K562 (cell line): ENCODE measurements around the gene NOTCH1. TPM values are rescaled to one million over a fixed set of nuclear protein-coding genes. Genes with fewer than 3 reads are reported as not detected.

Source experiments
- C11orf30 ChIP-seq: fragments of 450-650 bp; IDR thresholded peaks from 2 replicates; pipeline ENCODE4 v1.6.1; 2016; ENCODE audit warnings: low read depth, mild to moderate bottlenecking
- CBFA2T3 ChIP-seq: fragments of 450-650 bp; IDR thresholded peaks from 2 replicates; pipeline ENCODE4 v1.6.1; 2017
- CREM ChIP-seq: IDR thresholded peaks from 2 replicates; pipeline ENCODE4 v1.6.1; 2014; ENCODE audit warnings: antibody characterized with exemption, low read depth
- ESRRA ChIP-seq: fragments of 450-650 bp; IDR thresholded peaks from 2 replicates; pipeline ENCODE4 v1.6.1; 2014; ENCODE audit warnings: low read depth, mild to moderate bottlenecking, moderate library complexity, borderline replicate concordance
- FOSL1 ChIP-seq: fragments of 200-800 bp; sonication (Bioruptor generic); conservative IDR thresholded peaks from 2 replicates; pipeline ENCODE4 v1.6.1; 2016; ENCODE audit warnings: missing genetic modification characterization, missing compliant biosample characterization
- HIVEP1 ChIP-seq: fragments of 250-450 bp; sonication (Bioruptor Pico); IDR thresholded peaks from 2 replicates; pipeline ENCODE4 v1.4.0; 2020; ENCODE audit warnings: mild to moderate bottlenecking
- HMG20B ChIP-seq: fragments of 250-450 bp; sonication (Bioruptor Pico); IDR thresholded peaks from 2 replicates; pipeline ENCODE4 v1.5.0; 2021; ENCODE audit warnings: mild to moderate bottlenecking
- HMGXB4 ChIP-seq: sonication (generic); formaldehyde crosslinking; IDR thresholded peaks from 2 replicates; pipeline ENCODE4 v1.8.1; 2023; ENCODE audit warnings: mild to moderate bottlenecking, missing genetic modification reagents
- MYBL2 ChIP-seq, 2 experiments: fragments of 450-650 bp in 1 of 2; sonication (generic) in 1 of 2; formaldehyde crosslinking in 1 of 2; IDR thresholded peaks; 2 replicates each; pipeline versions ENCODE4 v1.6.1 to v1.8.1; 2017 to 2022; ENCODE audit warnings: borderline replicate concordance in 1 of 2, inconsistent platforms in 1 of 2, low read depth in 1 of 2, mild to moderate bottlenecking in 1 of 2, missing genetic modification reagents in 1 of 2, moderate library complexity in 1 of 2
- NR3C1 ChIP-seq: sonication (generic); formaldehyde crosslinking; IDR thresholded peaks from 2 replicates; pipeline ENCODE4 v1.8.1; 2022; ENCODE audit warnings: missing genetic modification reagents
- POLR2AphosphoS5 ChIP-seq: IDR thresholded peaks from 2 replicates; pipeline ENCODE4 v1.6.1; 2011; ENCODE audit warnings: mild to moderate bottlenecking, low read depth, low read length, moderate library complexity; ENCODE audit not compliant: control insufficient read depth, insufficient read depth
- POLR2B ChIP-seq: fragments of 450-650 bp; IDR thresholded peaks from 2 replicates; pipeline ENCODE4 v1.6.1; 2018; ENCODE audit warnings: low read depth; ENCODE audit not compliant: partially characterized antibody
- PTBP1 ChIP-seq: fragments of 200-400 bp; formaldehyde crosslinking; IDR thresholded peaks from 2 replicates; pipeline ENCODE4 v1.6.1; 2017; ENCODE audit warnings: low read depth, low read length
- RAD21 ChIP-seq, 2 experiments: fragments of 250-450 bp in 1 of 2; fragments of 450-650 bp in 1 of 2; sonication (Bioruptor Pico) in 1 of 2; formaldehyde crosslinking in 1 of 2; IDR thresholded peaks in 1 of 2; conservative IDR thresholded peaks in 1 of 2; 2 replicates each; pipeline versions ENCODE4 v1.4.0 to v1.8.0; 2020 to 2022; ENCODE audit warnings: mild to moderate bottlenecking in 2 of 2, moderate library complexity in 1 of 2
- SMARCC2 ChIP-seq: fragments of 450-650 bp; IDR thresholded peaks from 2 replicates; pipeline ENCODE4 v1.6.1; 2017; ENCODE audit warnings: antibody characterized with exemption, moderate library complexity, mild to moderate bottlenecking, low read depth
- SP2 ChIP-seq: IDR thresholded peaks from 2 replicates; pipeline ENCODE4 v1.6.1; 2011; ENCODE audit warnings: mild to moderate bottlenecking, low read depth, low read length, moderate library complexity; ENCODE audit not compliant: poor library complexity, severe bottlenecking; ENCODE audit errors: extremely low read depth
- THAP7 ChIP-seq: fragments of 250-450 bp; sonication (Bioruptor Pico); IDR thresholded peaks from 2 replicates; pipeline ENCODE4 v1.5.0; 2021
- UBTF ChIP-seq, 2 experiments: IDR thresholded peaks; 2 replicates each; pipeline ENCODE4 v1.6.1; 2012; ENCODE audit warnings: improper control_type of control experiment in 2 of 2, low read depth in 2 of 2, low read length in 2 of 2, borderline replicate concordance in 1 of 2
- ZBTB2 ChIP-seq: fragments of 450-650 bp; IDR thresholded peaks from 2 replicates; pipeline ENCODE4 v1.6.1; 2016; ENCODE audit warnings: antibody characterized with exemption
- ZNF224 ChIP-seq: sonication (generic); formaldehyde crosslinking; IDR thresholded peaks from 2 replicates; pipeline ENCODE4 v1.8.0; 2022; ENCODE audit warnings: mild to moderate bottlenecking, missing genetic modification reagents
- ZNF263 ChIP-seq: sonication (generic); formaldehyde crosslinking; IDR thresholded peaks from 2 replicates; pipeline ENCODE4 v1.8.0; 2022; ENCODE audit warnings: mild to moderate bottlenecking, missing genetic modification reagents, borderline replicate concordance
- ZNF764 ChIP-seq: fragments of 250-450 bp; sonication (Bioruptor Pico); IDR thresholded peaks from 2 replicates; pipeline ENCODE4 v1.4.0; 2020; ENCODE audit warnings: low read depth, mild to moderate bottlenecking, moderate library complexity
- ZNF77 ChIP-seq: fragments of 250-450 bp; sonication (Bioruptor Pico); IDR thresholded peaks from 2 replicates; pipeline ENCODE4 v1.5.0; 2020
- polyA plus RNA-seq, 8 experiments: library from polyadenylated mRNA; depleted of rRNA in 4 of 8; stranded (reverse) in 5 of 8; unstranded in 3 of 8; fragments of >200 nt; fragmentation: Nextera tagmentation in 2 of 8; fragmentation: Illumina TruSeq in 1 of 8; extraction: Ambion mirVana in 2 of 8; extraction: Trizol in 1 of 8; gene quantifications; 2 replicates each; pipeline versions ENCODE4 v1.2.1 to v1.2.3, GENCODE V29; 2011 to 2014; ENCODE audit warnings: inconsistent platforms in 1 of 8, missing spikeins in 1 of 8
- total RNA-seq, 7 experiments: library from RNA; depleted of rRNA in 6 of 7; stranded (reverse); fragments of >200 nt in 6 of 7; fragmentation: Illumina TruSeq in 2 of 7; extraction: Trizol in 2 of 7; gene quantifications; 2 replicates each; pipeline versions ENCODE4 v1.2.1 to v1.2.3, GENCODE V29; 2011 to 2021; ENCODE audit warnings: low replicate concordance in 1 of 7

The NOTCH1 gene
- total and polyA plus RNA-seq, 9 of the 15 experiments (the other 6 are each of a cell fraction or from before 2014, with no cell fraction given), result 0.03 to 31.4 (median 2.3) TPM

GRCh38 chr9:136483589-136484152 lies 62.2 kb downstream of the NOTCH1 start (continued):
- TF ChIP-seq UBTF (IDR thresholded peaks at IDR 0.05; ENCODE audit: borderline replicate concordance in 1 of 2, low read depth in 2 of 2, low read length in 2 of 2), result peak in 1 of 2 experiments; percentile 36; a peak in 1 of 4 replicates
- TF ChIP-seq NR3C1 (CRISPR knock-in tag), result no peak
- peak; percentile 24; the same call in 1 of the 2 replicates for TF ChIP-seq ZNF263
- no peak for TF ChIP-seq ZNF77 (CRISPR knock-in tag)
- 0 out of 2 replicates have a peak, but pooled peaks have one; percentile 44 for TF ChIP-seq POLR2AphosphoS5
- TF ChIP-seq HIVEP1 (CRISPR knock-in tag), result no peak
- TF ChIP-seq C11orf30, result no peak
- TF ChIP-seq POLR2B, result peak; percentile 78
- TF ChIP-seq PTBP1, result no peak
- no peak for TF ChIP-seq THAP7 (CRISPR knock-in tag)
- peak; percentile 56; the same call in 1 of the 2 replicates for TF ChIP-seq ESRRA
- no peak for TF ChIP-seq ZNF764 (CRISPR knock-in tag)
- no peak for TF ChIP-seq HMGXB4 (CRISPR knock-in tag)
- TF ChIP-seq RAD21 (CRISPR knock-in tag; conservative IDR thresholded peaks at IDR 0.05 in 1 of 2, IDR thresholded peaks at IDR 0.05 in 1 of 2), result no peak
- TF ChIP-seq SMARCC2, result no peak
- TF ChIP-seq CBFA2T3, result no peak
- TF ChIP-seq ZBTB2, result peak; percentile 76; the same call in 1 of the 2 replicates
- TF ChIP-seq FOSL1 (tag), result no peak
- no peak for TF ChIP-seq SP2
- TF ChIP-seq HMG20B (CRISPR knock-in tag), result no peak
- TF ChIP-seq CREM, result 0 out of 2 replicates have a peak, but pooled peaks have one; percentile 7
- TF ChIP-seq MYBL2 (IDR thresholded peaks at IDR 0.05; ENCODE audit: low read depth), result no peak
- TF ChIP-seq MYBL2 (CRISPR knock-in tag; IDR thresholded peaks at IDR 0.05; ENCODE audit: borderline replicate concordance), result no peak
- no peak for TF ChIP-seq ZNF224 (CRISPR knock-in tag)
